ENCODE measurements around the gene TIMM8A. TPM values are rescaled to one million over a fixed set of nuclear protein-coding genes. Genes with fewer than 3 reads are reported as not detected.
A peak's percentile ranks its signal among the peaks of the same experiment; 100 is the strongest.
"Not testable (repeated sequence)": the region's sequence is repeated elsewhere in the genome, so short reads cannot be mapped to it uniquely, and the experiment has no call there.

The TIMM8A gene
- total RNA-seq, 2 donors from 2014 or later: 18.1 to 21.3 TPM

- DNase-seq: no peak
- intact Hi-C loops (cut with DNase I): no loop called here
- ATAC-seq: no peak
Measured at GRCh38 chrX:101362757-101363156, 14.2 kb upstream of the TIMM8A start.

- ATAC-seq: no peak
- intact Hi-C loops (cut with DNase I): no loop called here
- no peak for DNase-seq
Measured at GRCh38 chrX:101362116-101362515, 13.6 kb upstream of the TIMM8A start.

GRCh38 chrX:101360390-101360789 is 11.8 kb upstream of the TIMM8A start:
- ATAC-seq (no peak), DNase-seq (no peak)
- intact Hi-C loops (cut with DNase I): no loop called here

- DNase-seq (no peak), ATAC-seq (no peak)
- intact Hi-C loops (cut with DNase I): no loop called here
Measured at GRCh38 chrX:101359966-101360365, 11.4 kb upstream of the TIMM8A start.

GRCh38 chrX:101357166-101357795 is 8.7 kb upstream of the TIMM8A start:
- DNase-seq (no peak), ATAC-seq (no peak)
- intact Hi-C loops (cut with DNase I): no loop called here

GRCh38 chrX:101349193-101349562 is 636 bp upstream of the TIMM8A start:
- DNase-seq (no peak), ATAC-seq (no peak)
- intact Hi-C loops (cut with DNase I): no loop called here

GRCh38 chrX:101347859-101348451 is 587 bp downstream of the TIMM8A start:
- intact Hi-C loops (cut with DNase I): no loop called here
- no peak for DNase-seq
- ATAC-seq: peak; percentile 28 to 39

- intact Hi-C loops (cut with DNase I): no loop called here
- ATAC-seq: no peak
- DNase-seq: no peak
Measured at GRCh38 chrX:101337776-101338271, 10.7 kb downstream of the TIMM8A start.

- ATAC-seq; intact Hi-C loops (cut with DNase I): not testable (repeated sequence)
Measured at GRCh38 chrX:101334310-101334709, 14.2 kb downstream of the TIMM8A start.

GRCh38 chrX:101326600-101326999 is 21.9 kb downstream of the TIMM8A start:
- intact Hi-C loops (cut with DNase I); DNase-seq; ATAC-seq: not testable (repeated sequence)

More at GRCh38 chrX:101334310-101334709, 14.2 kb downstream of the TIMM8A start:
- DNase-seq: not testable (repeated sequence)

GRCh38 chrX:101303790-101304189 is 44.8 kb downstream of the TIMM8A start:
- DNase-seq (no peak), ATAC-seq (no peak)
- intact Hi-C loops (cut with DNase I): no loop called here

Other genes with a start within 250 kb of the TIMM8A start
- under 1 TPM; 0.05 to 0.12 TPM for gene DRP2, start 129.0 kb downstream of the TIMM8A start, total RNA-seq
- gene TAF7L, start 57.4 kb downstream of the TIMM8A start, total RNA-seq: under 1 TPM in 1 of 2 donors, not detected in 1; 0.15 TPM
- 1 to 10 TPM; 3.5 to 5.9 TPM for gene BTK, start 37.4 kb upstream of the TIMM8A start, total RNA-seq
- gene RPL36A, start 42.3 kb upstream of the TIMM8A start, total RNA-seq: 100 to 1,000 TPM in 1 of 2 donors, 10 to 100 TPM in 1; 98.2 to 109 TPM
- 10 to 100 TPM; 17.8 to 23.8 TPM for gene GLA, start 59.2 kb upstream of the TIMM8A start, total RNA-seq
- gene HNRNPH2, start 59.5 kb upstream of the TIMM8A start, total RNA-seq: 10 to 100 TPM; 52.7 to 70.6 TPM
- gene ARMCX4, start 136.7 kb upstream of the TIMM8A start, total RNA-seq: 10 to 100 TPM in 1 of 2 donors, 1 to 10 TPM in 1; 7.6 to 10.4 TPM
- gene ARMCX1, start 201.8 kb upstream of the TIMM8A start, total RNA-seq: 10 to 100 TPM; 29.3 to 31.8 TPM